IPS DF 6.9 (cell line): ENCODE results near the gene MAGI2.

Experiments used
- DNase-seq: peaks from one replicate; pipeline ENCODE4 v3.0.0-alpha.2; 2013; ENCODE audit warnings: low read depth, low spot score
- H3K27ac ChIP-seq: one replicate; pipeline ENCODE4 v1.5.1; 2013; ENCODE audit warnings: low read length, control low read depth
- H3K27me3 ChIP-seq: 2 replicates; pipeline ENCODE4 v1.6.1; 2013; ENCODE audit warnings: mild to moderate bottlenecking, low read length; ENCODE audit not compliant: control insufficient read depth, insufficient read depth
- H3K36me3 ChIP-seq: 2 replicates; pipeline ENCODE4 v1.6.1; 2013; ENCODE audit warnings: low read length; ENCODE audit not compliant: control insufficient read depth, insufficient read depth
- H3K4me1 ChIP-seq: 2 replicates; pipeline ENCODE4 v1.6.1; 2013; ENCODE audit warnings: low read length; ENCODE audit not compliant: control insufficient read depth, insufficient read depth
- H3K4me3 ChIP-seq: 2 replicates; pipeline ENCODE4 v1.5.1; 2013; ENCODE audit warnings: mild to moderate bottlenecking, low read length
- H3K9me3 ChIP-seq: 2 replicates; pipeline ENCODE4 v1.6.1; 2013; ENCODE audit warnings: low read length, inconsistent platforms; ENCODE audit not compliant: control insufficient read depth, insufficient read depth
- WGBS: extraction: QIAGEN DNeasy Blood & Tissue Kit; methylation state at CpG from one replicate; pipeline ENCODE4 v1.1.7; 2013; ENCODE audit warnings: mixed read lengths, missing lambda C conversion rate; ENCODE audit not compliant: insufficient read length, insufficient coverage; 5-methylcytosine and 5-hydroxymethylcytosine counted together

Gene MAGI2

DNA sequence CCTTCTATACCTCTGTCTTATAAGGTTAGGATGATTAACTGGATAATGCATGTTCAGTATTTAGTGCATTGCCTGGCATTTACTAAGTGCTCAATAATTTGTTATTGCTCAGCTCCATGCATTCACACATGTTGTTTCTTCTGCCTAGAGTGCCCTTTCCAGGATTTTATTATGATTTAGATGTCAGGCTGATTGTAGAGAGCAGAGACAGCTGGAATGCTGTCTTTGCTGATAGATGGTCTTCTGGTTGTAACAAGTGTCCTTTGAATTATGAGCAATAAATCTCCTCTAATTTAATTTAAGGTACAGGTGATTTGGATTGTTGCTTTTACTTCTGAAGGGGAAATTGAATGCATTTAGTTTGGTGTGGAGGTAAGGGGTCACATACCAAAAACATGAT is 548.0 kb downstream of the MAGI2 start:
- no peak overlapping the region for H3K4me3 ChIP-seq
- no peak overlapping the region for H3K27ac ChIP-seq
- no peaks in the 10 kb centered on the region for H3K9me3 ChIP-seq
- DNase-seq: no peak
- no peaks in the 10 kb centered on the region for H3K27me3 ChIP-seq
- no peaks in the 10 kb centered on the region for H3K4me1 ChIP-seq
- H3K36me3 ChIP-seq: no peaks in the 10 kb centered on the region

DNA sequence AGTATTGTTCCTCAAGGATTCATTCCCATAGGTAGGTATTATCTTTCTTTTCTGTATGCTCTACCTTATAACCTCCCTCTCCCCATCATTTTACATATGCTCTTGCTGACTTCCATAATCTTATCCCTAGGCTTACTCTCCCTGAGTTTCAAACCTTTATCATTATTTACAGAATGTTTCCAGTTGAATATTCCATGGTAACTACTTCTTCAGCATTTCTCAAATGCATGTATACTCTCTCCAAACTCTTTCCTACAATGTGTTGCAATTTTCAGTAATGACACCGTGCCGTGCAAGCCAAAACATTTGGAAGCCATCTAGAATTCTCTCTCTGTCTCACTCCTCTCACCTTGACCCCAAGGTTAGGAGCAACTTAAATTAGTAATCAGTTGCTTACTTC is 548.5 kb downstream of the MAGI2 start:
- Histone ChIP-seq H3K4me3 (no peak overlapping the region), H3K27me3 (no peaks in the 10 kb centered on the region), H3K9me3 (no peaks in the 10 kb centered on the region), H3K4me1 (no peaks in the 10 kb centered on the region), H3K36me3 (no peaks in the 10 kb centered on the region), H3K27ac (no peak overlapping the region)
- WGBS: no CpG with 5 or more reads among the region's 2 CpGs
- no peak for DNase-seq

DNA sequence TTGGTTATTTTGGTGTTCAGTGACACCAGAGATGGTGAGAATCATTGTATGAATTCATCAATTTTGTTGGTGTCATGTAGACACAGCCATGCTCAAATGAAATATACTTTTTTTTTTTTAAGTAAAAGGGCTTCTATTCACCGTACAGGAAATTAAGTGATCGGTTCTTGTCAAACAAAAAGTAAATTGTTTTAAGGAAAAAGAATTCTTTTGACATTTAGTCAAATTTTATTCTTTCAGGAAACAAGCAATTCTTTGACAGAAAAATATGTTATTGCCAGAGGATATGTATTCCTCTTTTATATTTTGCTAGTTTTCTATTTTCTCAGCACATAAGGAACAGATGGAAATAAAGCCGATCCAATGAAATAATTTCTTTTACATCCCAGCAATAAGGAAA is 551.9 kb downstream of the MAGI2 start:
- Histone ChIP-seq H3K36me3 (no peaks in the 10 kb centered on the region), H3K4me1 (no peaks in the 10 kb centered on the region), H3K27me3 (no peaks in the 10 kb centered on the region), H3K27ac (no peak overlapping the region), H3K4me3 (no peak overlapping the region), H3K9me3 (no peaks in the 10 kb centered on the region)
- no CpG with 5 or more reads among the region's 3 CpGs for WGBS
- no peak for DNase-seq

DNA sequence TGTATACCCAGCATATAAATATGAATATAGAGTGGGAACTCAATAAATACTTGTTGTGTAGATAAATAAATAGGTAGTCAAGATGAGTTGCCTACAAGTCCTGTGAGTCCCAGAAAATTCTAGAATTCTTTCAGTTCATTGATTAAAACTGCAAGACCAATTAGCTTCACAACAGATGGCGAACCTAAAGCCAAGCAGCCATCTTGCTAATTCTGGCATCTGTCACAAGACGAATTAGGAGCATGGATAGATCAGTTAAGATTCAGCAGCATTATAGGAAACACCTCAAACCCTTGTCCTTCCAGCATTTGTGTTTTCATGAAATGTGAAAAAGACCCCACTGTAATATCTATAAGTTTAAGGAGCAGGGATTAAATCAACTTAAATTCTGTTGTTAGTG is 552.7 kb downstream of the MAGI2 start:
- H3K27me3 ChIP-seq: no peaks in the 10 kb centered on the region
- no CpG with 5 or more reads among the region's 2 CpGs for WGBS
- H3K4me3 ChIP-seq: no peak overlapping the region
- H3K4me1 ChIP-seq: no peaks in the 10 kb centered on the region
- H3K27ac ChIP-seq: no peak overlapping the region
- H3K9me3 ChIP-seq: no peaks in the 10 kb centered on the region
- H3K36me3 ChIP-seq: no peaks in the 10 kb centered on the region
- no peak for DNase-seq

DNA sequence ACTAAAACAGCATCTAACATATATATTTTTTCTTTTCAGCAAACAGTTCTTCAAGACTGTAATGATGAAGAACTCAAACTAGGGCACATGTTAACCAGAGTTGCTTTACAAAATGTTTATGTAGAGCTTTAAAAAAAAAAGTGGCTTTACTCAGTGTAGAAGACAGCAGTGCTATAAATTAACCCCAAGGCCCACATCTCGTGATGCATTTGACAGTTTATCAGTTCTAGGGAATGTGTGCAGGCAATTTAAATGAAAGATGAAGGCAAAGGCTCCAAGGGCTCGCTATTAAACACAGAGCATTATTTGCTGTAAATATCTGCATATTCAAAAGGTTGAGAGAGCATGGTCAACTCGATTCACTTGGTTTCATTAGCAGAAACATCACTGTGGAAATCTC is 558.1 kb downstream of the MAGI2 start:
- no peaks in the 10 kb centered on the region for H3K4me1 ChIP-seq
- H3K4me3 ChIP-seq: no peak overlapping the region
- no peak overlapping the region for H3K27ac ChIP-seq
- H3K9me3 ChIP-seq: no peaks in the 10 kb centered on the region
- H3K27me3 ChIP-seq: no peaks in the 10 kb centered on the region
- DNase-seq: no peak
- no CpG with 5 or more reads among the region's 3 CpGs for WGBS
- H3K36me3 ChIP-seq: no peaks in the 10 kb centered on the region

DNA sequence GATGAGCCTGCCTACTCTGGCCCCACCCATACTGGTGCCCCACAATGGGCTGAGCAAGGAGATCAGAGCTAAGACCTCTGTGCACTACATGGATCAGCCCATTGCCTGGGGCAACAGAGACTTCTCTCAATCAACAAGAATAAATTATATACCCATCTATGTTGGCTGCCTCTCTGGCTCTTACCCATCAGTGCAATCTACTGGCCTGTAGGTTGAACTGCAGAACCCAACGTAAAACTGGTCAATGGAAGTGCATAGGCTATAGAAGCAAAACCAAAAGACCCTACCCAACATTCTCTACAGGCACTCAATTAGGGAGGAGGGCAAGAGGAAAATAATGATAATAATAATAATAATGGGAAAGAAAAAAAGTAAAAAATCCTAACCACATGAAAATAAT is 574.3 kb downstream of the MAGI2 start:
- Histone ChIP-seq H3K4me3 (no peak overlapping the region), H3K36me3 (no peaks in the 10 kb centered on the region), H3K9me3 (no peaks in the 10 kb centered on the region), H3K27me3 (no peaks in the 10 kb centered on the region), H3K27ac (no peak overlapping the region), H3K4me1 (no peaks in the 10 kb centered on the region)
- WGBS: no CpG with 5 or more reads among the region's 1 CpG
- no peak for DNase-seq

DNA sequence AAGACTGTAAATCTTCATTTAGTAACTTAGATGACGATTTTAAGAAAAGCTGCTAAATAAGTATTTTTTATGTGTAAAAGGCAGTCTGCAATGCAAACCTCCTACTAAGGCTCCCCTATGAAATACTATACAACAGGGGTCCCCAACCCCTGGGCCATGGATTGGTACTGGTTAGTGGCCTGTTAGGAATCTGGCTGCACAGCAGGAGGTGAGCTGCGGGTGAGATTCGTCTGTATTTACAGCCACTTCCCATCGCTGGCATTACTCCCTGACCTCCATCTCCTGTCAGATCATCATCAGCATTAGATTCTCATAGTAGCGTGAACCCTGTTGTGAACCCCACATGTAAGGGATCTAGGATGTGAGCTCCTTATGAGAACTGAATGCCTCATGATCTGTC is 580.4 kb downstream of the MAGI2 start:
- DNase-seq: peak; percentile 27
- no peak overlapping the region for H3K4me3 ChIP-seq
- no CpG with 5 or more reads among the region's 5 CpGs for WGBS
- no peaks in the 10 kb centered on the region for H3K9me3 ChIP-seq
- no peaks in the 10 kb centered on the region for H3K27me3 ChIP-seq
- no peaks in the 10 kb centered on the region for H3K4me1 ChIP-seq
- no peak overlapping the region for H3K27ac ChIP-seq
- H3K36me3 ChIP-seq: no peaks in the 10 kb centered on the region

DNA sequence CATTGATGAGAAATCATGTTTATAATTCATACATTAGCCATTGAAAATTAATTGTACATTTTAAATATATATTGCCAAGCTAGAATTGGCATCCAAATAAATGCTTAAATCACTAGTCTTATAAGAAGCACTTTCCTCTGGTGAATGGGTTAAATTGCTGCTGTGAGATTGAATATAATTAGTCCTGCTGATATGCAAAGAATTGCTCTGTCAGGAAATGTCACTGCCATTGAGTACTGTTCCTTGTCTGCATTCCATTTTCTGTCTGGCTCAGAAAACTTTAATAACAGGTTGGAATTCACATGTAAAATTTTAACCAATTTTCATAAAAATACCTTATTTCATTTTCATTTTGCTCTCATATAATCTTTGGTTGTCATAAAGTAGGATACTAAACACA is 589.1 kb downstream of the MAGI2 start:
- Histone ChIP-seq H3K9me3 (no peaks in the 10 kb centered on the region), H3K27me3 (no peaks in the 10 kb centered on the region), H3K27ac (no peak overlapping the region), H3K4me1 (no peaks in the 10 kb centered on the region), H3K4me3 (no peak overlapping the region), H3K36me3 (no peaks in the 10 kb centered on the region)
- no peak for DNase-seq

DNA sequence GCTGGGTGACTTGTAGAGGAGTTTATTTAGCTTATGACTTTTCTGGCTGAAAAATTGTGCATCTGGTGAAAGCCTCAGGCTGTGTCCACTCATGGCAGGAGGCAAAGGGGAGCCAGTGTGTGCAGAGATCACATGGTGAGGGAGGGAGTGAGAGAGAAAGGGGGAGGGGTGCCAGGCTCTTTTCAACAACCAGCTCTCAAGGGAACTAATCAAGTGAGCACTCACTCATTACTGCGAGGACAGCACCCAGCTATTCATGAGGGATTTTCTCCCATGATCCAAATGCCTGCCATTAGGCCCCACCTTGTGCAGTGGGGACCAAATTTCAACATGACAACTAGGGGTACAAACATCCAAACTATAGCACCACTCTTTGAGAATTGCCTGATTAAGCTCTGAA is 590.2 kb downstream of the MAGI2 start:
- no peak overlapping the region for H3K27ac ChIP-seq
- no peaks in the 10 kb centered on the region for H3K36me3 ChIP-seq
- H3K9me3 ChIP-seq: no peaks in the 10 kb centered on the region
- no peaks in the 10 kb centered on the region for H3K27me3 ChIP-seq
- no peak overlapping the region for H3K4me3 ChIP-seq
- no peak for DNase-seq
- H3K4me1 ChIP-seq: no peaks in the 10 kb centered on the region
- no CpG with 5 or more reads among the region's 1 CpG for WGBS

DNA sequence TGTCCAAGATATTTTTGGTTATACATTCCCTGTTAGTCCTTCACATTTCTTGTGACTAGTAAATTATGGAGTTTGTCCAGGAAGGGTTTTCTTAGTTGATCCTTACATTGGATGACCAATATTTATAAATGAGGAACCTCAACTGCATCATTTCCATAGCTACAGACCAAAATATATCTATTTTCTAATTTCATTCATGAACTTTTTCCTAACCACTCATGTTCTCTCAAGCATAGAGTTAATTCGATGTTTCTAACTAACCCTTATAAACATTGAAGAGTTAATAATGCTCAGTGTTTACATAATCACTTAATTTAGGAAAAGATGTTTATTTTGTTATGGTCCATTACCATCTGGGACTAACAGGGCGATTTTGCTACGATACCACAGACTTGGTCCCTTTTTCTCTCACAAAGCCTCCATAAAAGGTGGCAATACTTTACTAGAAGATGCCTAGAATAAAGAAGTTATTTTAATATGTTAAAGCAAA is 591.0 kb downstream of the MAGI2 start:
- WGBS: no CpG with 5 or more reads among the region's 3 CpGs
- Histone ChIP-seq H3K4me3 (no peak overlapping the region), H3K36me3 (no peaks in the 10 kb centered on the region), H3K27ac (no peak overlapping the region), H3K4me1 (no peaks in the 10 kb centered on the region), H3K27me3 (no peaks in the 10 kb centered on the region), H3K9me3 (no peaks in the 10 kb centered on the region)
- no peak for DNase-seq

DNA sequence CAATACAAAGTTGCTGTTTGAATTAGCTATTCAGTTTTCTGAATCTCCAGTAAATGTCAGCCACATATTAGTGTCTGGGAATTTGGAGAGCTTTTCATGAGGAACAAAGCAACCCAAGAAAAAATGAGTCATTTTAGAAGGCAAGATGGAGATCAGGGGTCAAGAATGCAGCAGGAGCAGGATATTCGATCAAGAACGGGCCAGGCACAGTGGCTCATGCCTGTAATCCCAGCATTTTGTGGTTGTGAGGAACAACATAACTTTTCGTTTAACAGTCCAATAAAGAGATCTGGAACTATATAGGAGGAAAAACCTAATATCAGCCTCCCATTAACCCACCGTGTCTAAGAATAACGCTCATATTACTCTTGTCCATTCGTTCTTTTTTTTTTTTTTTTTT is 600.5 kb downstream of the MAGI2 start:
- Histone ChIP-seq H3K4me1 (no peaks in the 10 kb centered on the region), H3K36me3 (no peaks in the 10 kb centered on the region), H3K27ac (no peak overlapping the region), H3K4me3 (no peak overlapping the region), H3K9me3 (no peaks in the 10 kb centered on the region), H3K27me3 (no peaks in the 10 kb centered on the region)
- no CpG with 5 or more reads among the region's 6 CpGs for WGBS
- DNase-seq: no peak
